Measurements from ENCODE around the gene ITPK1.

The ITPK1 gene

DNA sequence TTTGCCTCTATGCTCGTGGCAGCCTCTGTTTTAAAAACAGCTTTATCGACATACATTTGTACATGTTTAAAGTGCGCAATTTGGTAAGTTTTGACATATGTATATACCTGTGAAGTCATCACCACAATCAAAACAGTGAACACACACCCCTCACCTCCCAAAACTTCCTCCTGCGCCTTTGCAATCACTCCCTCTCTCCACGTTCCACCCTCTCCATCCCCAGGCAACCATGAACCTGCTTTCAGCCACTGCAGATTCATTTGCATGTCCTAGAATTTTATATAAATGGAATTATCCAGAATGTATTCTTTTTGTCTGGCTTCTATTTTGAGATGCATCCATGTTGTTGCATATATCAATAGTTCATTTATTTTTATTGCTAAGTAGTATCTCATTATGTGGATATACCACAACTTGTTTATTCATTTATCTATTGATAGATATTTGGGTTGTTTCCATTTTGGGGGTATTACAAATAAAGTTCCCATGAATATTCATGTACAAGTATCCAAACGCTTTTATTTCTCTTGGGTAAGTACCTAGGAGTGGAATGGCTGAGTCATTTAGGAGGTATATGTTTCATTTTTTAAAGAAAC is 208.3 kb downstream of the ITPK1 start:
- Histone ChIP-seq H3K9me3 (ENCODE audit: low read depth, low read length) (no peaks in the 10 kb centered on the region), H3K4me3 (no peak overlapping the region), H3K9ac (ENCODE audit: insufficient read length) (no peak overlapping the region), H3K27ac (no peak overlapping the region), H3K36me3 (ENCODE audit: insufficient read depth, low read length) (no peaks in the 10 kb centered on the region)
- TF ChIP-seq POLR2AphosphoS5 (IDR thresholded peaks at IDR 0.05; ENCODE audit: borderline replicate concordance, low read depth, low read length) (no peak), FOXP2 (optimal IDR thresholded peaks at IDR 0.05; ENCODE audit: control extremely low read depth, extremely low read length, insufficient read depth) (no peak), EZH2 (IDR thresholded peaks at IDR 0.05) (no peak)
- DNase-seq (ENCODE audit: low read depth, low spot score): no peak

DNA sequence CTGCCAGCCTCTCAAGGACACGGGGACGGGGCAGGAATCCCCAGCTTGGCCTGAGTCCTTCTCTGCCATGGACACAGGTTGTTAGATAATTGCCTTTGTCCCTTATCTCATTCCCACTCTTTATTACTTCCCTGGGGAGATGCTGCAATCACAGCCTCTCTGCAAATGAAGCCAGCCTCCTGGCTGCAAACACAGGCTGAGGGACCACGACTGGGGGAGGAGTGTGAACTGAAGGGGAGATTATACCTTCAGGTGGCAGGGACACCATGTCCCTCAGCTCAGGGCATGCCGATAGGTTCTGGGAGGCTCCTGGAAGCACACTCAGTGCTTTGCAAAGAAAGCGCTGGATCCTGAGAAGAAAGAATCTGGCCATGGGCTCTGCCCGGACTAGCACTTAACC is 208.9 kb downstream of the ITPK1 start:
- H3K36me3 ChIP-seq (ENCODE audit: insufficient read depth, low read length): no peaks in the 10 kb centered on the region
- no peak overlapping the region for H3K9ac ChIP-seq (ENCODE audit: insufficient read length)
- H3K27ac ChIP-seq: no peak overlapping the region
- TF ChIP-seq EZH2 (IDR thresholded peaks at IDR 0.05): no peak
- no peak for TF ChIP-seq POLR2AphosphoS5 (IDR thresholded peaks at IDR 0.05; ENCODE audit: borderline replicate concordance, low read depth, low read length)
- TF ChIP-seq FOXP2 (optimal IDR thresholded peaks at IDR 0.05; ENCODE audit: control extremely low read depth, extremely low read length, insufficient read depth): no peak
- no peak for DNase-seq (ENCODE audit: low read depth, low spot score)
- H3K9me3 ChIP-seq (ENCODE audit: low read depth, low read length): no peaks in the 10 kb centered on the region
- no peak overlapping the region for H3K4me3 ChIP-seq

DNA sequence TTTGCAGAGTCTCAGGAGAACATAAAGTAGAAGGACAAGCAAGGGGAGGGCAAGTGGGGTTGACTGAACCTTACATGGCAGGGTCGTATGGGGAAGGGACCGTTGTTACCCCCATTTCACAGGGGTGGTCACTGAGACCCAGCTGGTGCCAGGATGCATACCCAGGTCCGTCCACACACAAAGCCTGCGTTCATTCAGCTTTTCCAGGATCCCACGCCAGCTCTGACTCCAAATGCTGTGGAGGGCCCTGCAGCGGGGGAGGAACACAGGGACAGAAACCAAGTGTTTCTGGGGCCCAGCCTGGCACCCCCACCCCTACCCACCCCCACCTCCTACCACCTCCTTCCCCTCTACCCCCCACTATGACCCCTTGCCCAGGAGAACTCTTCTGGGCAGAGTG is 209.3 kb downstream of the ITPK1 start:
- Histone ChIP-seq H3K36me3 (ENCODE audit: insufficient read depth, low read length) (no peaks in the 10 kb centered on the region), H3K27ac (no peak overlapping the region), H3K9me3 (ENCODE audit: low read depth, low read length) (no peaks in the 10 kb centered on the region), H3K4me3 (no peak overlapping the region), H3K9ac (ENCODE audit: insufficient read length) (no peak overlapping the region)
- no peak for DNase-seq (ENCODE audit: low read depth, low spot score)
- no peak for TF ChIP-seq EZH2 (IDR thresholded peaks at IDR 0.05)

DNA sequence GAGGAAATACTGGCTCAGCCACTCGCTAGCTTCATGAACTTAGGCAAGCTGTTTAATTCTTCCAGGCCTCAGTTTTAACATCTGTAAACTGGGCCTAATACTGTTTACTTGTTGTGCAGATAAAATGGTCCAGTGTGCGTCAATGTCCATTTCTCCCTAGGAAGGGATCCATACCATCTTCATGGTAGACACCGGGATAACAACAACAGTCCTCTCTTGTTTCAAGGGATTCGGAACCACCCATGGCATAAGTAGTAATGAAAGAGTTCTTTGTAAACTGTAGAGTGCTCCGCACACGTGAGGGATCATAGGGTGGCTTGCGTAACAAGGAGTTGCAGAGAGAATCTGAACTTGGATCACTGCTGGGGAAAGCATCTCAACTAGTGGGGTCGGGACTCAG is 210.1 kb downstream of the ITPK1 start:
- Histone ChIP-seq H3K9ac (ENCODE audit: insufficient read length) (no peak overlapping the region), H3K27ac (no peak overlapping the region), H3K4me3 (no peak overlapping the region), H3K9me3 (ENCODE audit: low read depth, low read length) (no peaks in the 10 kb centered on the region), H3K36me3 (ENCODE audit: insufficient read depth, low read length) (no peaks in the 10 kb centered on the region)
- no peak for DNase-seq (ENCODE audit: low read depth, low spot score)
- TF ChIP-seq FOXP2 (optimal IDR thresholded peaks at IDR 0.05; ENCODE audit: control extremely low read depth, extremely low read length, insufficient read depth) (no peak), POLR2AphosphoS5 (IDR thresholded peaks at IDR 0.05; ENCODE audit: borderline replicate concordance, low read depth, low read length) (no peak), EZH2 (IDR thresholded peaks at IDR 0.05) (no peak)

DNA sequence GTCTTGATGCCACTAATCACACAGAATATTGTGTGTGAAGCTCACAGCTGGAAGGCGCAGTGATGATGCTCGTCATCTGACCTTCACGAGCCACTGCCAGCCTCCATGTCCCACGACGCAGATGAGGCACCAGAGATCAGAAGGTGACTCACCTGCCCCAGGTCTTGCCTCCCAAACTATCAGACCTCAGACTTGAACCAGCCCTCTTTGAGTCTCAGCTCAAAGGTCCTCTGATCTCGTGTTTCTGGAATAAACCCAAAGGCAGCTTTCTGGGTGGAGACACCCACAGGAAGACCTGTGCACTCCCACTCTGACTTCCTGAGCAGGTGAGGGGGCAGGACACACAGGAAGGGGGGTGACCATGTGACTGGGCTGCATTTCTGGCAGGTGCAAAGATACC is 212.4 kb downstream of the ITPK1 start:
- TF ChIP-seq POLR2AphosphoS5 (IDR thresholded peaks at IDR 0.05; ENCODE audit: borderline replicate concordance, low read depth, low read length) (no peak), EZH2 (IDR thresholded peaks at IDR 0.05) (no peak), FOXP2 (optimal IDR thresholded peaks at IDR 0.05; ENCODE audit: control extremely low read depth, extremely low read length, insufficient read depth) (no peak)
- H3K4me3 ChIP-seq: no peak overlapping the region
- DNase-seq (ENCODE audit: low read depth, low spot score): no peak

DNA sequence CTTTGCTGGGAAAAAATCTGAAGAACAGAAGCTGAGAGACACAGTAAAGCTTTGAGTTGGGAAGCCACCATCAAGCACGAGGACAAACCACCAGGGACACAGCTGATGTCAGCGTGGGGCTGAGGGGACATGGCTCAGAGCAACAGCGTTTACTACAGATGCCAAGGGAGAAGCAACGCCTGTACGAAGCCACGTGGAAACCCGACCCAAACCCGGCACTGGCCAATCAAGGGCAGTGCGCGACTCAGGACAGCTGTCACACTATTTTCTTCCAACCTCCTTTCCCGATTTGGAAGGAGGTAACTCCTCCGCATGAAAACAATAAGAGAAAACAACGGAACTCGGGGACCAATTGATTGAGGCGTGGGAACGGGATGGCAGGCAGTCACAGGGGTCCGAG is 213.0 kb downstream of the ITPK1 start:
- no peak overlapping the region for H3K4me3 ChIP-seq
- no peaks in the 10 kb centered on the region for H3K36me3 ChIP-seq (ENCODE audit: insufficient read depth, low read length)
- no peak overlapping the region for H3K27ac ChIP-seq
- no peaks in the 10 kb centered on the region for H3K9me3 ChIP-seq (ENCODE audit: low read depth, low read length)
- TF ChIP-seq EZH2 (IDR thresholded peaks at IDR 0.05): no peak
- no peak for TF ChIP-seq FOXP2 (optimal IDR thresholded peaks at IDR 0.05; ENCODE audit: control extremely low read depth, extremely low read length, insufficient read depth)
- no peak overlapping the region for H3K9ac ChIP-seq (ENCODE audit: insufficient read length)
- DNase-seq (ENCODE audit: low read depth, low spot score): no peak

More for the DNA sequence above, 212.4 kb downstream of the ITPK1 start:
- H3K27ac ChIP-seq: no peak overlapping the region
- H3K9ac ChIP-seq (ENCODE audit: insufficient read length): no peak overlapping the region
- H3K9me3 ChIP-seq (ENCODE audit: low read depth, low read length): no peaks in the 10 kb centered on the region
- H3K36me3 ChIP-seq (ENCODE audit: insufficient read depth, low read length): no peaks in the 10 kb centered on the region

DNA sequence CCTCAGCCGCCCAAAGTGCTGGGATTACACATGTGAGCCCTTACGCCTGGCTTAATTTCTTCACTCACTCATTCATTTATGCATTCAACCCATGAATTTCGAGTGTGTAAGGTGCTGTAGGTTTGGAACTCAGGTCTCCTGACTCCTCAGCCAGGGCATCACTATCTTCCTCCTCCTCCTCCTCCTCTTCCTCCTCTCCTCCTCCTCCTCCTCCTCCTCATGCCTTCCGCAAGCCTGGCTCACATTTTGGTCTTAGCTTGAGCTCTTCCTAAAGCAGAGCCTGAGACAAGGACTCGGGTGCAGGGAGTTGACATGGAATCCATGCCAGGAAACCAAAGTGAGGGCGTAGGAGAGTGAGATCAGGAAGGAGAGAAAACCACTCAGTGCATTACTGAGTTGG is 213.5 kb downstream of the ITPK1 start:
- DNase-seq (ENCODE audit: low read depth, low spot score): no peak
- no peaks in the 10 kb centered on the region for H3K9me3 ChIP-seq (ENCODE audit: low read depth, low read length)
- no peaks in the 10 kb centered on the region for H3K36me3 ChIP-seq (ENCODE audit: insufficient read depth, low read length)
- TF ChIP-seq EZH2 (IDR thresholded peaks at IDR 0.05) (no peak), POLR2AphosphoS5 (IDR thresholded peaks at IDR 0.05; ENCODE audit: borderline replicate concordance, low read depth, low read length) (no peak), FOXP2 (optimal IDR thresholded peaks at IDR 0.05; ENCODE audit: control extremely low read depth, extremely low read length, insufficient read depth) (no peak)
- H3K9ac ChIP-seq (ENCODE audit: insufficient read length): no peak overlapping the region
- H3K27ac ChIP-seq: no peak overlapping the region
- H3K4me3 ChIP-seq: no peak overlapping the region

GRCh38 chr14:92900660-92901059 is 215.1 kb downstream of the ITPK1 start:
- no peak overlapping the region for H3K27ac ChIP-seq
- no peak overlapping the region for H3K9ac ChIP-seq (ENCODE audit: insufficient read length)
- TF ChIP-seq POLR2AphosphoS5 (IDR thresholded peaks at IDR 0.05; ENCODE audit: borderline replicate concordance, low read depth, low read length) (no peak), FOXP2 (optimal IDR thresholded peaks at IDR 0.05; ENCODE audit: control extremely low read depth, extremely low read length, insufficient read depth) (no peak), EZH2 (IDR thresholded peaks at IDR 0.05) (no peak)
- no peaks in the 10 kb centered on the region for H3K36me3 ChIP-seq (ENCODE audit: insufficient read depth, low read length)
- H3K9me3 ChIP-seq (ENCODE audit: low read depth, low read length): no peaks in the 10 kb centered on the region
- H3K4me3 ChIP-seq: no peak overlapping the region
- no peak for DNase-seq (ENCODE audit: low read depth, low spot score)

- Histone ChIP-seq H3K9me3 (ENCODE audit: low read depth, low read length) (no peaks in the 10 kb centered on the region), H3K27ac (no peak overlapping the region), H3K4me3 (no peak overlapping the region), H3K36me3 (ENCODE audit: insufficient read depth, low read length) (no peaks in the 10 kb centered on the region), H3K9ac (ENCODE audit: insufficient read length) (no peak overlapping the region)
- DNase-seq (ENCODE audit: low read depth, low spot score): no peak
- TF ChIP-seq POLR2AphosphoS5 (IDR thresholded peaks at IDR 0.05; ENCODE audit: borderline replicate concordance, low read depth, low read length) (no peak), FOXP2 (optimal IDR thresholded peaks at IDR 0.05; ENCODE audit: control extremely low read depth, extremely low read length, insufficient read depth) (no peak), EZH2 (IDR thresholded peaks at IDR 0.05) (no peak)
These were observed 217.1 kb downstream of the ITPK1 start for GRCh38 chr14:92898566-92899131.

Data from SK-N-MC (cell line).